ENCODE data around the gene CALML5. TPM values are rescaled to one million over a fixed set of nuclear protein-coding genes. Genes with fewer than 3 reads are reported as not detected.
A peak's percentile ranks its signal among the peaks of the same experiment; 100 is the strongest.

Gene CALML5
- total and polyA plus RNA-seq, 9 of the 15 experiments (the other 6 are each of a cell fraction or from before 2014, with no cell fraction given), result not detected

GRCh38 chr10:5461914-5462840, 37.2 kb downstream of the CALML5 start (continued):
- peak; percentile 65 for TF ChIP-seq POLR2B (IDR thresholded peaks at IDR 0.05; ENCODE audit: low read depth, partially characterized antibody)
- TF ChIP-seq MEIS2 (IDR thresholded peaks at IDR 0.05; ENCODE audit: partially characterized antibody), result no peak
- no peak for TF ChIP-seq GABPB1 (CRISPR knock-in tag; IDR thresholded peaks at IDR 0.05)
- peak in 1 of 2 experiments; percentile 48; a peak in 1 of 4 replicates for TF ChIP-seq ETV6 (IDR thresholded peaks at IDR 0.05; ENCODE audit: borderline replicate concordance in 1 of 2, low read depth in 2 of 2, low read length in 1 of 2)
- TF ChIP-seq ETV6 (CRISPR knock-in tag; IDR thresholded peaks at IDR 0.05; ENCODE audit: borderline replicate concordance), result no peak
- TF ChIP-seq ATF7 (IDR thresholded peaks at IDR 0.05), result peak; percentile 61
- peak; percentile 39; the same call in 1 of the 2 replicates for TF ChIP-seq FOXM1 (IDR thresholded peaks at IDR 0.05; ENCODE audit: low read depth)
- no peak for TF ChIP-seq FOXM1 (CRISPR knock-in tag; IDR thresholded peaks at IDR 0.05; ENCODE audit: low read depth)
- peak; percentile 61 for TF ChIP-seq FOSL1 (tag; conservative IDR thresholded peaks at IDR 0.05)
- TF ChIP-seq ADNP (tag; IDR thresholded peaks at IDR 0.05), result no peak
- TF ChIP-seq HMG20A (CRISPR knock-in tag; conservative IDR thresholded peaks at IDR 0.05), result no peak
- peak; percentile 57 for TF ChIP-seq SMARCE1 (IDR thresholded peaks at IDR 0.05)
- no peak for TF ChIP-seq ZNF316 (IDR thresholded peaks at IDR 0.05)
- TF ChIP-seq CC2D1A (IDR thresholded peaks at IDR 0.05), result peak; percentile 29; the same call in 1 of the 2 replicates
- peak; percentile 84; the same call in 1 of the 2 replicates for TF ChIP-seq DPF2 (IDR thresholded peaks at IDR 0.05)
- TF ChIP-seq BHLHE40 (IDR thresholded peaks at IDR 0.05; ENCODE audit: low read length), result no peak
- peak; percentile 82; the same call in 1 of the 2 replicates for TF ChIP-seq MYC (IDR thresholded peaks at IDR 0.05; ENCODE audit: low read depth, low read length)
- TF ChIP-seq MYC (CRISPR knock-in tag; IDR thresholded peaks at IDR 0.05; ENCODE audit: borderline replicate concordance, low read depth), result peak; percentile 36; the same call in 1 of the 2 replicates
- TF ChIP-seq ZNF212 (CRISPR knock-in tag; IDR thresholded peaks at IDR 0.05), result no peak
- no peak for TF ChIP-seq ATF1 (CRISPR knock-in tag; IDR thresholded peaks at IDR 0.05)
- TF ChIP-seq ATF1 (tag; IDR thresholded peaks at IDR 0.05), result peak; percentile 18; the same call in 1 of the 2 replicates
- peak; percentile 16; the same call in 1 of the 2 replicates for TF ChIP-seq HBP1 (CRISPR knock-in tag; IDR thresholded peaks at IDR 0.05)
- peak; percentile 85 for TF ChIP-seq SMARCA4 (IDR thresholded peaks at IDR 0.05)
- TF ChIP-seq, protein P1, sequence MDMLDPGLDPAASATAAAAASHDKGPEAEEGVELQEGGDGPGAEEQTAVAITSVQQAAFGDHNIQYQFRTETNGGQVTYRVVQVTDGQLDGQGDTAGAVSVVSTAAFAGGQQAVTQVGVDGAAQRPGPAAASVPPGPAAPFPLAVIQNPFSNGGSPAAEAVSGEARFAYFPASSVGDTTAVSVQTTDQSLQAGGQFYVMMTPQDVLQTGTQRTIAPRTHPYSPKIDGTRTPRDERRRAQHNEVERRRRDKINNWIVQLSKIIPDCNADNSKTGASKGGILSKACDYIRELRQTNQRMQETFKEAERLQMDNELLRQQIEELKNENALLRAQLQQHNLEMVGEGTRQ (CRISPR knock-in tag; IDR thresholded peaks at IDR 0.05), result no peak
- no peak for TF ChIP-seq CREBBP (IDR thresholded peaks at IDR 0.05; ENCODE audit: low read depth, low read length)
- peak; percentile 3; the same call in 1 of the 2 replicates for TF ChIP-seq DMBX1 (CRISPR knock-in tag; IDR thresholded peaks at IDR 0.05; ENCODE audit: borderline replicate concordance)
- no peak for TF ChIP-seq KLF16 (IDR thresholded peaks at IDR 0.05)
- TF ChIP-seq RBBP5 (IDR thresholded peaks at IDR 0.05; ENCODE audit: borderline replicate concordance, insufficient read depth, low read length, poor library complexity, severe bottlenecking), result peak; percentile 59
- TF ChIP-seq SMAD4 (CRISPR knock-in tag; conservative IDR thresholded peaks at IDR 0.05), result peak; percentile 90
- TF ChIP-seq HMG20B (CRISPR knock-in tag; IDR thresholded peaks at IDR 0.05), result no peak
